K562 (cell line): ENCODE results near the gene BCAP31. TPM values are rescaled to one million over a fixed set of nuclear protein-coding genes. Genes with fewer than 3 reads are reported as not detected.

Experiments used
- ATAC-seq: fragments of 200-7000 bp; cut with Tn5 transposase; 3 replicates; pipeline ENCODE4 v1.9.1; 2020; ENCODE audit warnings: moderate library complexity
- BruUV-seq: library from RNA; stranded (reverse); fragments of 400-500 nt; replicated peaks from 2 replicates; lab custom pipeline; 2021; lab: Mats Ljungman, UMichigan
- CTCF ChIA-PET: fragments of 300-600 bp; formaldehyde crosslinking; extraction: SDS; loops from one replicate; lab custom pipeline; 2021; ENCODE audit warnings: low intra/inter-chr PET ratio; lab: Yijun Ruan, JAX
- POLR2A ChIA-PET: fragments of 300-600, 350-650 bp; sonication (Branson Sonifier 250); formaldehyde crosslinking; extraction: SDS; loops from one replicate; lab custom pipeline; 2021; ENCODE audit warnings: antibody characterized with exemption, inconsistent platforms; lab: Yijun Ruan, JAX
- DNase-seq, 4 experiments: peaks; one replicate each; pipeline versions ENCODE4 v3.0.0 to v3.0.0-alpha.2; 2011 to 2018; ENCODE audit warnings: low spot score in 3 of 4, mixed read lengths in 3 of 4; ENCODE audit errors: extremely low read depth in 1 of 4
- FAIRE-seq: peaks from 2 replicates; lab custom pipeline; 2011; peaks lifted over from hg19 to GRCh38; lab: Jason Lieb, UNC
- H2AFZ ChIP-seq: 2 replicates; pipeline ENCODE4 v1.6.0; 2011; ENCODE audit warnings: low read depth, low read length, control low read depth, inconsistent platforms
- H3K27ac ChIP-seq: fragments of 200-600 bp; 3 replicates; pipeline ENCODE4 v1.8.0; 2011; ENCODE audit warnings: low read depth, mild to moderate bottlenecking, control low read depth, inconsistent platforms, low read length, moderate library complexity, mixed read lengths; ENCODE audit errors: extremely low read depth
- H3K27me3 ChIP-seq, 2 experiments: fragments of 300-600 bp in 1 of 2; 2 replicates in 1 of 2; 3 replicates in 1 of 2; pipeline versions ENCODE4 v1.6.0 to v1.8.0; 2011; ENCODE audit warnings: inconsistent platforms in 2 of 2, low read length in 2 of 2, mild to moderate bottlenecking in 1 of 2, mixed read lengths in 1 of 2, moderate library complexity in 1 of 2; ENCODE audit not compliant: control insufficient read depth in 2 of 2, insufficient read depth in 2 of 2
- H3K36me3 ChIP-seq: fragments of 300-600 bp; 3 replicates; pipeline ENCODE4 v1.8.0; 2011; ENCODE audit warnings: mild to moderate bottlenecking, low read length, inconsistent platforms; ENCODE audit not compliant: control insufficient read depth, insufficient read depth
- H3K4me1 ChIP-seq, 2 experiments: fragments of 200-600 bp in 1 of 2; replicated peaks in 1 of 2; 2 replicates in 1 of 2; 3 replicates in 1 of 2; pipeline versions ENCODE4 v1.5.1 to v1.8.0; 2011; ENCODE audit warnings: inconsistent platforms in 2 of 2, low read length in 2 of 2, mild to moderate bottlenecking in 1 of 2, mixed read lengths in 1 of 2, moderate library complexity in 1 of 2; ENCODE audit not compliant: control insufficient read depth in 2 of 2, insufficient read depth in 2 of 2
- H3K4me2 ChIP-seq: 2 replicates; pipeline ENCODE4 v1.6.1; 2011; ENCODE audit warnings: low read length, control low read depth, inconsistent platforms, mixed read lengths; ENCODE audit not compliant: insufficient read depth
- H3K4me3 ChIP-seq: fragments of 200-600 bp; sonication (generic), shearing (Covaris generic); 2 replicates; pipeline ENCODE4 v1.5.1; 2016; ENCODE audit warnings: control low read depth, inconsistent platforms
- H3K79me2 ChIP-seq: fragments of 200-600 bp; 3 replicates; pipeline ENCODE4 v1.8.0; 2011; ENCODE audit warnings: low read length, inconsistent platforms; ENCODE audit not compliant: control insufficient read depth, insufficient read depth
- H3K9ac ChIP-seq, 2 experiments: 2 replicates each; pipeline versions ENCODE4 v1.6.0 to v1.6.1; 2011; ENCODE audit warnings: low read depth in 2 of 2, low read length in 2 of 2, control low read depth in 1 of 2, inconsistent platforms in 1 of 2, mild to moderate bottlenecking in 1 of 2, mixed read lengths in 1 of 2; ENCODE audit not compliant: insufficient read depth in 1 of 2
- H3K9me1 ChIP-seq: one replicate; pipeline ENCODE4 v1.6.0; 2011; ENCODE audit warnings: inconsistent platforms, mild to moderate bottlenecking, low read length, moderate library complexity; ENCODE audit not compliant: control insufficient read depth, insufficient read depth
- H3K9me3 ChIP-seq: replicated peaks from 2 replicates; pipeline ENCODE4 v1.5.1; 2011; ENCODE audit warnings: low read depth, low read length, inconsistent platforms; ENCODE audit not compliant: control insufficient read depth, insufficient read depth
- H4K20me1 ChIP-seq: replicated peaks from 2 replicates; pipeline ENCODE4 v1.6.1; 2011; ENCODE audit warnings: low read length, inconsistent platforms, mixed read lengths; ENCODE audit not compliant: control insufficient read depth, insufficient read depth
- CBX8 ChIP-seq: fragments of 200-600 bp; sonication (generic); IDR thresholded peaks from 2 replicates; pipeline ENCODE4 v1.6.1; 2012; ENCODE audit warnings: borderline replicate concordance, mixed run types, low read depth, mild to moderate bottlenecking, moderate library complexity, mixed read lengths, low read length, control low read depth, inconsistent platforms; ENCODE audit not compliant: poor library complexity, severe bottlenecking; ENCODE audit errors: extremely low read depth
- CCNT2 ChIP-seq: IDR thresholded peaks from 2 replicates; pipeline ENCODE4 v1.6.1; 2011; ENCODE audit warnings: borderline replicate concordance, low read depth, mild to moderate bottlenecking, moderate library complexity, mixed read lengths, low read length; ENCODE audit not compliant: insufficient read length; ENCODE audit errors: extremely low read depth
- E2F6 ChIP-seq, 2 experiments: IDR thresholded peaks; 2 replicates each; pipeline ENCODE4 v1.6.1; 2011; ENCODE audit warnings: borderline replicate concordance in 1 of 2, control low read depth in 1 of 2, low read depth in 1 of 2, low read length in 1 of 2, mild to moderate bottlenecking in 1 of 2, mixed read lengths in 1 of 2, moderate library complexity in 1 of 2; ENCODE audit not compliant: insufficient read depth in 1 of 2, insufficient read length in 1 of 2, poor library complexity in 1 of 2, severe bottlenecking in 1 of 2; ENCODE audit errors: extremely low read depth in 1 of 2
- E4F1 ChIP-seq: fragments of 250-450 bp; sonication (Bioruptor Pico); IDR thresholded peaks from 2 replicates; pipeline ENCODE4 v1.5.0; 2021; ENCODE audit warnings: mild to moderate bottlenecking, borderline replicate concordance
- GTF2E2 ChIP-seq: fragments of 200-800 bp; sonication (Bioruptor generic); IDR thresholded peaks from 2 replicates; pipeline ENCODE4 v1.6.1; 2016; ENCODE audit warnings: missing genetic modification characterization, missing compliant biosample characterization
- HDGF ChIP-seq: fragments of 450-650 bp; IDR thresholded peaks from 2 replicates; pipeline ENCODE4 v1.6.1; 2016
- JUND ChIP-seq, 2 experiments: IDR thresholded peaks; 2 replicates in 1 of 2; 3 replicates in 1 of 2; pipeline ENCODE4 v1.6.1; 2011; ENCODE audit warnings: borderline replicate concordance in 2 of 2, low read depth in 2 of 2, low read length in 2 of 2, improper control_type of control experiment in 1 of 2, missing biosample characterization in 1 of 2, missing genetic modification characterization in 1 of 2, missing genetic modification reagents in 1 of 2
- NR3C1 ChIP-seq: sonication (generic); formaldehyde crosslinking; IDR thresholded peaks from 2 replicates; pipeline ENCODE4 v1.8.1; 2022; ENCODE audit warnings: missing genetic modification reagents
- RBM25 ChIP-seq: fragments of 200-400 bp; formaldehyde crosslinking; IDR thresholded peaks from 2 replicates; pipeline ENCODE4 v1.6.1; 2018; ENCODE audit warnings: low read length, low read depth, moderate library complexity; ENCODE audit not compliant: severe bottlenecking
- SMAD1 ChIP-seq: fragments of 150-350 bp; IDR thresholded peaks from 2 replicates; pipeline ENCODE4 v1.6.1; 2014; ENCODE audit warnings: low read length, low read depth; ENCODE audit not compliant: partially characterized antibody
- SP2 ChIP-seq: IDR thresholded peaks from 2 replicates; pipeline ENCODE4 v1.6.1; 2011; ENCODE audit warnings: mild to moderate bottlenecking, low read depth, low read length, moderate library complexity; ENCODE audit not compliant: poor library complexity, severe bottlenecking; ENCODE audit errors: extremely low read depth
- TCF7 ChIP-seq: sonication (generic); IDR thresholded peaks from 2 replicates; pipeline ENCODE4 v1.6.1; 2016; ENCODE audit warnings: antibody characterized with exemption, borderline replicate concordance
- ZNF507 ChIP-seq: conservative IDR thresholded peaks from 2 replicates; pipeline ENCODE4 v1.6.1; 2017; ENCODE audit warnings: missing genetic modification characterization, missing compliant biosample characterization
- ZNF511 ChIP-seq: sonication (generic); formaldehyde crosslinking; IDR thresholded peaks from 2 replicates; pipeline ENCODE4 v1.8.0; 2022; ENCODE audit warnings: mild to moderate bottlenecking, missing genetic modification reagents
- WGBS: fragments of 100-300 bp; shearing (Covaris generic); methylation state at CpG from one replicate; pipeline ENCODE4 v1.1.6; 2016; ENCODE audit warnings: low coverage, mixed read lengths; ENCODE audit not compliant: insufficient coverage; ENCODE audit errors: missing lambda C conversion rate; 5-methylcytosine and 5-hydroxymethylcytosine counted together
- in situ Hi-C: fragments of 300-500 bp; cut with MboI; formaldehyde crosslinking; loops from 4 replicates; pipeline ENCODE4 v1.15.0; 2018; ENCODE audit warnings: inconsistent platforms, mixed read lengths
- intact Hi-C: fragments of 100-400 bp; cut with micrococcal nuclease; formaldehyde crosslinking; loops from 2 replicates; pipeline ENCODE4 v1.14.2; 2022
- polyA plus RNA-seq, 8 experiments: library from polyadenylated mRNA; depleted of rRNA in 4 of 8; stranded (reverse) in 5 of 8; unstranded in 3 of 8; fragments of >200 nt; fragmentation: Nextera tagmentation in 2 of 8; fragmentation: Illumina TruSeq in 1 of 8; extraction: Ambion mirVana in 2 of 8; extraction: Trizol in 1 of 8; gene quantifications; 2 replicates each; pipeline versions ENCODE4 v1.2.1 to v1.2.3, GENCODE V29; 2011 to 2014; ENCODE audit warnings: inconsistent platforms in 1 of 8, missing spikeins in 1 of 8
- total RNA-seq, 7 experiments: library from RNA; depleted of rRNA in 6 of 7; stranded (reverse); fragments of >200 nt in 6 of 7; fragmentation: Illumina TruSeq in 2 of 7; extraction: Trizol in 2 of 7; gene quantifications; 2 replicates each; pipeline versions ENCODE4 v1.2.1 to v1.2.3, GENCODE V29; 2011 to 2021; ENCODE audit warnings: low replicate concordance in 1 of 7

The BCAP31 gene
- total and polyA plus RNA-seq, 9 of the 15 experiments (the other 6 are each of a cell fraction or from before 2014, with no cell fraction given), result 156 to 683 (median 188) TPM

GRCh38 chrX:153770601-153771414 is 46.6 kb upstream of the BCAP31 start:
- H3K36me3 ChIP-seq, result no peaks in the 10 kb centered on the region
- H3K4me1 ChIP-seq, result peaks cover 0 to 92% of the 10 kb centered on the region in 2 experiments; a peak in 3 of 5 replicates
- no peak overlapping the region for H3K27ac ChIP-seq
- POLR2A ChIA-PET, result no interaction called here
- H3K27me3 ChIP-seq, result no peaks in the 10 kb centered on the region
- CTCF ChIA-PET, result no interaction called here
- H3K4me2 ChIP-seq, result no peak overlapping the region
- no TSS peak for BruUV-seq
- WGBS, result 68% methylated on average over 9 of the region's 18 CpGs
- TF ChIP-seq GTF2E2 (tag), result no peak
- no peak for TF ChIP-seq RBM25
- TF ChIP-seq E2F6 (IDR thresholded peaks at IDR 0.05; ENCODE audit: borderline replicate concordance in 1 of 2, extremely low read depth in 1 of 2, insufficient read depth in 1 of 2, insufficient read length in 1 of 2, low read depth in 1 of 2, low read length in 1 of 2, poor library complexity in 1 of 2, severe bottlenecking in 1 of 2), result no peak
- no peak for TF ChIP-seq SP2
- TF ChIP-seq SMAD1, result no peak
- TF ChIP-seq ZNF507 (tag), result no peak
- no peak for TF ChIP-seq JUND (IDR thresholded peaks at IDR 0.05; ENCODE audit: borderline replicate concordance, low read depth, low read length)
- TF ChIP-seq JUND (tag; IDR thresholded peaks at IDR 0.05; ENCODE audit: borderline replicate concordance, low read depth, low read length), result no peak
- no peak for TF ChIP-seq CBX8
- TF ChIP-seq E4F1 (CRISPR knock-in tag), result no peak
- TF ChIP-seq CCNT2, result no peak
- no peak for TF ChIP-seq TCF7
- TF ChIP-seq NR3C1, result no peak
- TF ChIP-seq HDGF, result no peak
- TF ChIP-seq ZNF511 (CRISPR knock-in tag), result no peak
- no peak for ATAC-seq
- no peaks in the 10 kb centered on the region; the same call in 2 of the 3 replicates for H3K79me2 ChIP-seq
- no peak for FAIRE-seq
- peak overlapping the region in 1 of 2 experiments; percentile 26; a peak in 1 of 4 replicates for H3K9ac ChIP-seq
- intact Hi-C loops, result no loop called here
- H4K20me1 ChIP-seq, result no peaks in the 10 kb centered on the region
- in situ Hi-C loops, result no loop called here
- DNase-seq, result no peak
- H3K4me3 ChIP-seq, result no peak overlapping the region
- H2AFZ ChIP-seq, result no peak overlapping the region
- no peaks in the 10 kb centered on the region for H3K9me1 ChIP-seq
- no peaks in the 10 kb centered on the region for H3K9me3 ChIP-seq
